Mucosa of descending colon (tissue), 3 donors: Measurements from ENCODE around the gene KIF20B. TPM values are rescaled to one million over a fixed set of nuclear protein-coding genes. Genes with fewer than 3 reads are reported as not detected.

Source experiments
- ATAC-seq: fragments of 200-7000 bp; cut with Tn5 transposase; one replicate; pipeline ENCODE4 v1.9.1; 2020; ENCODE audit warnings: mild to moderate bottlenecking, moderate library complexity
- DNase-seq, 3 donors: peaks; one replicate each; pipeline ENCODE4 v3.0.0-alpha.2; 2020
- H3K36me3 ChIP-seq: fragments of 200-600 bp; one replicate; pipeline ENCODE4 v1.8.0; 2021; ENCODE audit warnings: low read depth, mild to moderate bottlenecking
- H3K4me1 ChIP-seq: fragments of 200-600 bp; one replicate; pipeline ENCODE4 v1.8.0; 2021; ENCODE audit warnings: low read depth, mild to moderate bottlenecking
- H3K4me3 ChIP-seq: fragments of 200-600 bp; one replicate; pipeline ENCODE4 v1.8.0; 2021; ENCODE audit warnings: mild to moderate bottlenecking
- H3K9me3 ChIP-seq: fragments of 200-600 bp; one replicate; pipeline ENCODE4 v1.8.0; 2021; ENCODE audit warnings: mild to moderate bottlenecking
- CTCF ChIP-seq: fragments of 200-600 bp; IDR thresholded peaks from one replicate; pipeline ENCODE4 v1.8.0; 2022; ENCODE audit warnings: antibody characterized with exemption, mild to moderate bottlenecking
- intact Hi-C, 2 donors: fragments of 100-400 bp; cut with DNase I in 1 of 2; cut with micrococcal nuclease in 1 of 2; formaldehyde crosslinking; loops; one replicate each; pipeline versions ENCODE4 v1.11.0 to v1.11.1; 2022; cut with DNase I, micrococcal nuclease
- total RNA-seq, 3 donors: library from RNA; stranded (reverse); fragmentation: NEBNext Ultra II Directional in 2 of 3; extraction: Animal tissue kit (Norgen Biotek cat#: 25700) in 2 of 3; gene quantifications; one replicate each; pipeline versions ENCODE4 v1.2.1 to v1.2.4, GENCODE V29; 2021 to 2023
- donor health status: DM: no; HTN: no; CAD: no; lungs with moderate emphysema.
- donor health status: DM: no; HTN: no; CAD: no.
- donor health status: DM: no; HTN: yes; CAD: no.

Gene KIF20B
- total RNA-seq, 3 donors from 2014 or later: 6.0 to 16.8 (median 7.5) TPM

GRCh38 chr10:89653410-89653869, 48.0 kb upstream of the KIF20B start:
- ATAC-seq: no peak

DNA sequence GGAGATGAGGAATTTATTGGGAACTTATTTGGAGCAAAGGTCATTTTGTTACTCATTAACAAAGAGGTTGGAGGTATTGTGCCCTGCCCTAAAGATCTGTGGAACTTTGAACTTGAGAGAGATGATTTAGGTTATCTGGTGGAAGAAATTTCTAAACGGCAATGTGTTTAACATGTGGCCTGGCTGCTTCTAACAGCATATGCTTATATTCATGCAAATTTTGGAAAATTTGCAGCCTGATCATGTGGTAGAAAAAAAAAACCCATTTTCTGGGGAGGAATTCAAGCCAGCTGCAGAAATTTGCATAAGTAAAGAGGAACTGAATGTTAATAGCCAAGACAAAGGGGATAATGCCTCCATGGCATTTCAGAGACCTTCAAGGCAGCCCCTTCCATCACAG, 45.7 kb upstream of the KIF20B start:
- no peak overlapping the region for H3K4me3 ChIP-seq
- H3K36me3 ChIP-seq: no peaks in the 10 kb centered on the region
- ATAC-seq (peak; percentile 60), DNase-seq (no peak)
- intact Hi-C loops: no loop called here
- no peaks in the 10 kb centered on the region for H3K4me1 ChIP-seq
- no peak for TF ChIP-seq CTCF
- H3K9me3 ChIP-seq: peaks cover 8% of the 10 kb centered on the region

More at GRCh38 chr10:89653410-89653869, 48.0 kb upstream of the KIF20B start:
- intact Hi-C loops: no loop called here
- Histone ChIP-seq H3K36me3 (no peaks in the 10 kb centered on the region), H3K4me3 (no peak overlapping the region), H3K4me1 (no peaks in the 10 kb centered on the region), H3K9me3 (peaks cover 8% of the 10 kb centered on the region)
- no peak for TF ChIP-seq CTCF
- no peak for DNase-seq

- no peak overlapping the region for H3K4me3 ChIP-seq
- peak; percentile 65 for ATAC-seq
These were observed 44.1 kb upstream of the KIF20B start for GRCh38 chr10:89657302-89657701.

GRCh38 chr10:89659143-89660131, 42.0 kb upstream of the KIF20B start:
- Histone ChIP-seq H3K4me1 (no peaks in the 10 kb centered on the region), H3K4me3 (no peak overlapping the region), H3K36me3 (no peaks in the 10 kb centered on the region), H3K9me3 (peaks cover 8% of the 10 kb centered on the region)
- intact Hi-C loops: no loop called here
- DNase-seq (no peak), ATAC-seq (no peak)
- no peak for TF ChIP-seq CTCF

More at GRCh38 chr10:89657302-89657701, 44.1 kb upstream of the KIF20B start:
- intact Hi-C loops: no loop called here
- no peak for TF ChIP-seq CTCF
- DNase-seq: no peak
- Histone ChIP-seq H3K9me3 (peaks cover 8% of the 10 kb centered on the region), H3K36me3 (no peaks in the 10 kb centered on the region), H3K4me1 (no peaks in the 10 kb centered on the region)

- H3K4me1 ChIP-seq: peaks cover under 1% of the 10 kb centered on the region
- no peak overlapping the region for H3K4me3 ChIP-seq
- H3K36me3 ChIP-seq: no peaks in the 10 kb centered on the region
- ATAC-seq: no peak
- no peak for DNase-seq
- no peak for TF ChIP-seq CTCF
- no peaks in the 10 kb centered on the region for H3K9me3 ChIP-seq
- intact Hi-C loops: no loop called here
These were observed 38.8 kb upstream of the KIF20B start for GRCh38 chr10:89662596-89662995.
